NCI-H748 (cell line): Measurements from ENCODE around the gene CARS2.
"Not testable (repeated sequence)": the region's sequence is repeated elsewhere in the genome, so short reads cannot be mapped to it uniquely, and the experiment has no call there.

Experiments used
- DNase-seq: peaks from one replicate; lab custom pipeline; 2025; ENCODE audit not compliant: unreplicated experiment; lab: John Stamatoyannopoulos, UW

Gene CARS2

DNA sequence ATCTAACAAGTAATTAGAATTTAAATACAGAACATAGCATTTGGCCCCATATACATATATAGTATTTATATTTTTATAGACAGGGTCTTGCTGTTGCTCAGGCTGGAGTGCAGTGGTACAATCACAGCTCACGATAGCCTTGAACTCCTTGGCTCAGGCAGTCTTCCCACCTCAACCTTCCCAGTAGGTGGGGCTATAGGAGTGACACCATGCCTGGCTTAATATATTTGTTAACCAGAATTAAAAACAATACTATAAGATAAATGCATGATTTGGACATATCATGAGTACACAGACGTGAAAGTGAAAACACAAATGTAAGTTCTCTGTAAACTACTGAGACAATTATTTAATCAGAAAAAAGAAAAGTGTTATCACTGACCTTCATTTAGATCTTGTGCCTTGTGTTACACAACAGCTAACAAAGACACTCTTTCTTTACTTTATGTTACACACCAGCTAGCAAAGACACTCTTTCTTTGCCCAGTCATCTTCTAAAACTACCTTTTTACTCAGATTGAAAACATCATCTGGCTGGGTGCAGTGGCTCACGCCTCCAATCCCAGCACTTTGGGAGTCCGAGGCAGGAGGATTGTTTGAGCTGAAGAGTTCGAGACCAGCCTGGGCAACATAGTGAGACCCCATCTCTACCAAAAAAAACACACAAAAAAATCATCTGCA is 22.6 kb downstream of the CARS2 start:
- no peak for DNase-seq

DNA sequence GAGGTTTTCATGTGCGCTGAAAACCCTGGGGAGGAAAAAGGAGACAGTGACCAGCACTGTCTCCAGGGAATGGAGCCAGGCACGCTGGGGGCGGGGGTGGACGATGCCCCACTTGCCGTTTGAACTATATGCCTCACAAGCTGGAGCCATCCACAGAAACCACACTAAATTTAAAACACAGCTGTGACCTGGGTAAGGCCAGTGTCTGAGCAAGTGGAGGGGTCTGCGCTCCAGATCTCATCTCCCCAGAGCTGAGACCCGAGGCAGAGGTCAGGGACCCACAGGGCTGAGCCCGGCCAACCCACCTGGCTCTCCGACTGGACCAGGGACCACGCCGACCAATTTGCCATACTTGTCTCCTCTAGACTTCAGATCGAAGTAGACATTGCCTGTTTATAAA is 23.2 kb downstream of the CARS2 start:
- DNase-seq = no peak

DNA sequence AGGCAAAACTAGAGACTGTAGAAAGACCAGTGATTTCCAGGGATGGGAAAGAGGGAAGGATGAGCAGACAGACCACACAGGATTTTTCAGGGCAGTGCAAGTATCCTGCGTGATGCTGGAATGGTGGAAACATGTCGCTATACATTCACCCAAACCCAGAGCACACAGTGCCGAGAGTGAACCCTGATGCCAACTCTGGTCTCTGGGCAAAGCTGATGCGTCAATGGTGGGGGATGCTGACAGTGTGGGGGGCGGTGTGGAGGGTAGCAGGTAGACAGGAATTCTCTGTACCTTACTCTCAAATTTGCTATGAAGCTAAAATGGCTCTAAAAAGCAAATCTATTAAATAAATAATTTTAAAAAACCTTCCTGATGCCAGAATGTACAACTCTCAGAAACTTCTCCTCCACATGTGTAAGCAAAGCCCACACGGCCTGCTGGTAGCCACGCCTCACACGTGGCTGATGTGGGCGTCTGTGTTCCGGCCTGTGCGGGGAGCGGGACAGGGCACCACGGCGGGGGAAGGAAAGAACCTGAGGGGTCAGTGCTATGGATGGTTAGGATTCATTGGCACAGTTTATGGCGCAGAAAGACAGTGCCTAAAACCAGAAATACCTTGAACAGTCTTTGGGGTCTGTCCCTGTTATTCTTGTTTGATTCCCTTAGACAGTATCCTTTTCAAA is 23.9 kb downstream of the CARS2 start:
- no peak for DNase-seq

GRCh38 chr13:110680852-110681251 is 25.1 kb downstream of the CARS2 start:
- peak; percentile 12 for DNase-seq

GRCh38 chr13:110677731-110678545 is 28.0 kb downstream of the CARS2 start:
- DNase-seq = no peak

- DNase-seq = no peak
Observed at GRCh38 chr13:110676595-110677587, 29.0 kb downstream of the CARS2 start.

GRCh38 chr13:110669814-110670213 is 36.1 kb downstream of the CARS2 start:
- not testable (repeated sequence) for DNase-seq

DNA sequence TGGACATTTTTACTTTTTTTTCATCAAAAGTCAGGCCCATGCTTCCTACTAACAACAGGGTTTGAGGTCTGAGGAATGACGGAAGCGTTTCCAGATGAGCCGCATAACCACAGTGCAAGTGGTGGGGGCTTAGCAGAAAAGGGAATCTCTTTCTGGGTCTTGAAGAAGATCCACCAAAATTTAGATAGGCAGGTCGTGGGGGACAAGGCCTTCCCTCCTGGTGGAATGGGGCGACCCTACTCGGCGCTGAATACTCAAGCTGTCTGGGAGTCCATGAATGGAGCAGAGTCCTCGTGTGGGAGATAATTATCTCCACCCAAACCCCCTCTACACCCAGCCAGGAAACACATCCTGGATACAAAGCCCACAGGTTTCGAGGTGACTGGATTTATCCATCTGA is 36.9 kb downstream of the CARS2 start:
- DNase-seq = no peak

DNA sequence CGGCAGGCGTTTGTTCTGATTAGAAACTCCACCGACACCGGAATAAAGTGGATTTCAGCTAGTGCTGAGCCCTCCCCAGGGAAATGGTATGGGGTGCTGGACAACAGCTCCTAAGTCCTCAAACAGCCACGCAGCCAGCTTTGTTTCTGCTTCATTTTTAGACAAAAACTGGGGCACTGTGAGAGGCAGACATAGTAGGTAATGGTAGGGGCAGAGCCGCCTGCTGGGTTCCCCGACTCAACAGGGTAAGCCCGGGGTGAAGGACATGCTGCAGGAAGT is 39.7 kb downstream of the CARS2 start:
- DNase-seq = no peak

DNA sequence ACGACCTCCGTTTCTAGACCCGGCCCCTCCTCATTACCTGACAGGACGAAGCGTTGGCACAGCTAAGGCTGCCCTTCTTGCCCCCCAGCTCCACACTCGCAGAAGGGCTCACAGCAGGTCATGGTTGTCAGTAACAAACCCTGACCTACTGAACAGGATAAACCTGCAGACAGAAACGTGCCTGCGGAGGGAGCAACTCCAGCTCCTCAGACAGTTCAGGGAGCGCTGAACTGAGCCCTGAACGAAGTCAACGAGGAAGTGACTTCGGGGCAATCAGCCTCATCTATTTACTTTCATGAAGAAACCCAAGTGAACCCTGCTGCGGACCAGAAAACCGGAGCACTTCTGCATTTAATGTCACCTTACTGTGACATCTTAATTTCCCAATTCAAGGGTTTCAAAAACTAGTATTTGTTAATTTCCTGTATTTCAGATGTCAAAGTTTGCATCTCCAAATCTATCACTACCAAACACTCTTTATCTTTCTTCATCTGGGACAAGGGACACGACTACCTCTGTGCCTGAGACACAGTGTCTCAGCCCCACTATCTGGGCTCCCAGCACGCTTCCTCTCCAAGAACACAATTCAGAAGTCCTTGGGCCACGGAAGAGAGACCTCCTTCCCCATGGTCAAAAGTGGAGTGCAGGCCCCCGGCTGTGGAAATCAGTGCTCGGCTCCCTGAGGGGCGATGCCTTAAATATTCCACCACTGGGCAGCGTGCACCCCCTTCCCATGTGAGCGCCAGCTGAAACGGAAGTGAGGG is 40.2 kb downstream of the CARS2 start:
- DNase-seq = no peak

- DNase-seq = no peak
Observed at GRCh38 chr13:110664673-110665072, 41.2 kb downstream of the CARS2 start.

GRCh38 chr13:110664041-110664440 is 41.9 kb downstream of the CARS2 start:
- DNase-seq = no peak

DNA sequence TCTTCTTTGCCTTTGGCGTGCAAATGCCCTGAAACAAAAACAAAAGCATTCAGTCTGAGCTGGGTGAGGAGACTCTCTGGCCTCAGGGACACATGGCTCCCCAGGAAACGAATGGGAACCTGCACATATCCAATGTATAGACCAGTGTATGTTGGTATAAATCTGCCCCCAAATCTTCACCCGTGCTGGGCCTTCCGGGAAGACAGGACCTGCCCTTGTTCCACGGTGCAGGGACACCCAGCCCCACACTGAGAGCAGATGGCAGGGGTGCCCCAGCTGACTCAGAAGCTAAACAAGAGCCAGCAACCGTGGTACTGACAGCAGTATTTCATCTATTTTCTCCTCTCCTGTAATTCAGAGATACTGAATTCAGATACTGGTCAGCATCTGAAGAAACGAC is 42.4 kb downstream of the CARS2 start:
- DNase-seq = no peak

GRCh38 chr13:110662777-110663443 is 43.0 kb downstream of the CARS2 start:
- DNase-seq = no peak

DNA sequence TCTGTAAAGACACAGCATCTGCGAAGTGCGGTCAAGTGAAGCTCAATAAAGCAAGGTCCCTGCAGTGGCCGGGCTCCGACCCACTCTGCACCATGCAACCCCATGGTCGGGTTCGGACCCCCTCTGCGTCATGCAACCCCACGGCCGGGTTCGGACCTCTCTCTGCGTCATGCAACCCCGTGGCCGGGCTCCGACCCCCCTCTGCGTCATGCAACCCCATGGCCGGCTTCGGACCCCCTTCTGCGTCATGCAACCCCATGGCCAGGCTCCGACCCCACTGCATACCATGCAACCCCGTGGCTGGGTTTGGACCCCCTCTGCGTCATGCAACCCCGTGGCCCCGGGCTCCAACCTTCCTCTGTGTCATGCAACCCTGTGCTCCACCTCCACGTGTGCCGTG is 43.8 kb downstream of the CARS2 start:
- DNase-seq = no peak

GRCh38 chr13:110661256-110661655 is 44.7 kb downstream of the CARS2 start:
- no peak for DNase-seq

DNA sequence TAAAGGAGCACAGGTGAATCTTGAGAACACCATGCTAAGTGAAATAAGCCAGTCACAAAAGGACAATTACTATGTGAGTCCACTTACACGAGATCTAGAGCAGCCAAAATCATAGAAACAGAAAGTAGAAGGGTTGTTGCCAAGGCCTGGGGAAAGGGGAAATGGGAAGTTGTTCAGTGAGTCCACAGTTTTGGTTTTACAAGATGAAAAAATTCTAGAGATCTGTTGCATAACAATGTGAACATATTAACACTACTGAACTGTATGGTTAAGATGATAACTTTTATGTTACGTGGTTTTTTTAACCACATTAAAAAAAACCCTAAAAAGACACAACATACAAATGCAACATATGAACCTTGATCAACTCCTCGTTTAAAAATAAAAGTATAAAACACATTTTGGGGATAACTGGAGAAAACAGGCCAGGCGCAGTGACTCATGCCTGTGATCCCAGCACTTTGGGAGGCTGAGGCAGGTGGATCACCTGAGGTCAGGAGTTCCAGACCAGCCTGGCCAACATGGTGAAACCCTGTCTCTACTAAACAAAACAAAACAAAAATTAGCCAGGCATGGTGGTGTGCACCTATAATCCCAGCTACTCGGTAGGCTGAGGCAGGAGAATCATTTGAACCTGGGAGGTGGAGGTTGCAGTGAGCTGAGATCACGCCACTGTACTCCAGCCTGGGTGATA is 47.6 kb downstream of the CARS2 start:
- DNase-seq = not testable (repeated sequence)

GRCh38 chr13:110657196-110657595 is 48.7 kb downstream of the CARS2 start:
- no peak for DNase-seq

DNA sequence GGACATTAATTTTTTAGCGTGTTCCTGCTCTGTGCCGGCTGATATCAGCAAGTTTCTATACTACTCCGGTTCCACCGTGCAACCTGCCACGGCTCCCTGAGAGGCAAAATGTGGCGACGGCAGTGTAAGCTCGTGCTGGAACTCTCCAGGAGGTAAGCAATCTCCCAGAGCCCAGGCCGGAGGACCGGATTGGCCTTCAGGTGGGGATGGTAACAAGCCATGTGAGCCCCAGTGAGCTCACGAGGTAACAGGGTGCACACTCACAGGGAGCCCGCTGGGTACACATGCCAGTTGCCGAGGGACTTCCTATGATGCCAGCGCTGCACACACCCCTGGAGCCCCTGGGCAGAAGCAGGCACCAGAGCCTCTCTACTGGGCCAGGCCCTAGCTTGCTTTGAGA is 52.1 kb downstream of the CARS2 start:
- no peak for DNase-seq
